HG02642 (cell line): ENCODE data around the gene CCND3.

Experiments
- ATAC-seq: cut with Tn5 transposase; IDR thresholded peaks from one replicate; pipeline ENCODE4 v1.9.1; 2021; ENCODE audit warnings: mild to moderate bottlenecking; ENCODE audit not compliant: unreplicated experiment, poor library complexity

Gene CCND3

DNA sequence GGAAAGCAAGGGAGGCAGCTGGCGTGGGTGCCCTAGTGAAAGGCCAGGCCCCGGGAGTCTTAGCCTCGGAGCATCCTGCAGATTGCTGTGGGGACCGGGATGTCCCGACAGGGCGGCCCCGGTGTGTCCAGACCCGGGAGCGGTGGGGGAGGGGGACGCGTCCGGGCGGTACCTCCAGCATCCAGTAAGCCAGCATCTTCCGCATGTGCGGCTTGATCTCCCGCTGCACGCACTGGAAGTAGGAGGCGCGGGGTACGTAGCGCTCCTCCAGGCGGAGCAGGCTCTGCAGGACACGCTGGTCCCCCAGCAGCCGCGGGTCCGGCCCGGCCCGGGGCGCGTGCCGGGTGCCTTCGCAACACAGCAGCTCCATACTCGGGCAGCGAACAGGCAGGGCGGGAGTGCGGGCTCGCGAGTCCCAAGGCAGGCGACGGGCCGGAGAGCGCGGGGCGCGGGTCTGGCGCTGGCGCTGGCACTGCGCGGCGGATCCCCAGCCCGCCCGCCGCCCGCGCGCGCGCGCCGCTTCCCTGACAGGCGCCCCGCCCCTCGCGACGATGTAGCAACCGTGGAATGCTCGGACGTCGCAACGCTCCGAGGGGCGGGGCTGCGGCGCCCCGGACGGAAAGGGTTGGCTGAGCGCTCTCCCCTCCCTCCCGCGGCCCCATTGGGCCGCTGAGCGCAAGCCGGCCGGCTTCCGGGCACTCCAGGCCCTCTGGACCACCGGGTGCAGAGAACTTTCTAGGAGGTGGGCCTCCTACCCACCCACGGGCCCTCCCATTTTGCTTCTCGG, at the start of gene CCND3:
Gene CCND3 (minus strand): TSS at position 529 of the 787 bp plus-strand sequence. CDS start 159 bp downstream, at position 370.
- peak; percentile 91 for ATAC-seq

- no peak for ATAC-seq
Observed at GRCh38 chr6:41986339-41986738, 44.7 kb upstream of the CCND3 start.

- ATAC-seq: no peak
Observed at GRCh38 chr6:41984623-41985022, 43.0 kb upstream of the CCND3 start.

DNA sequence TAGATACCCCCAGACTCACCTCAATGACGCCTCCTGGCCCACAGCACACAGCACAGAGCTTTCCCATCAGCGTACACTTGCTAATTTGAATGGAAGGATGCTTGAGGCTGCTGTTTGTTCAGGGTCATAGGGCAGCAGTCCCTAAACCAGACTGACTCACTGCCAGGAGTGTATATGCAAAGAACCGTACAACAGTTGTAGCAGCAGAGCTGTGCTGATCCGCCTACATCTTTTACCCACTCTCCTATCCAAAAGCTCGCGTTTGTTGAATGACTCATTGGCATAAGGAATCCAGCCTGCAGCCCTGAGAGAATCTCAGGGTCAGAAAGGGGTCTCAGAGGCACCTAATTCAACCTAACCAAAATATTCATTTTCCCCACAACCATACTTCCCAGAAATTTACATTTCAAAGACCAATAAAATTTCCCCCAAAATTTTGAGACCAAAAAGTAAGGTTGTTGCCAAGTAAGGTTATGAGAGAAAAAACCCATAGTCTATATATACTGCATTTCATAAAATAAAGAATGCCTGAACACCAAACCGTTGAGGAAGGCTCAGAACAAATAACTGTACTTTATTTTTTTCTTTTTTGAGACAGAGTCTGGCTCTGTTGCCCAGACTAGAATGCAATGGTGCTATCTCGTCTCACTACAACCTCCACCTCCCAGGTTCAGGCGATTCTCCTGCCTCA, 35.3 kb upstream of the CCND3 start:
- ATAC-seq: no peak

GRCh38 chr6:41975276-41975675, 33.7 kb upstream of the CCND3 start:
- ATAC-seq: no peak

DNA sequence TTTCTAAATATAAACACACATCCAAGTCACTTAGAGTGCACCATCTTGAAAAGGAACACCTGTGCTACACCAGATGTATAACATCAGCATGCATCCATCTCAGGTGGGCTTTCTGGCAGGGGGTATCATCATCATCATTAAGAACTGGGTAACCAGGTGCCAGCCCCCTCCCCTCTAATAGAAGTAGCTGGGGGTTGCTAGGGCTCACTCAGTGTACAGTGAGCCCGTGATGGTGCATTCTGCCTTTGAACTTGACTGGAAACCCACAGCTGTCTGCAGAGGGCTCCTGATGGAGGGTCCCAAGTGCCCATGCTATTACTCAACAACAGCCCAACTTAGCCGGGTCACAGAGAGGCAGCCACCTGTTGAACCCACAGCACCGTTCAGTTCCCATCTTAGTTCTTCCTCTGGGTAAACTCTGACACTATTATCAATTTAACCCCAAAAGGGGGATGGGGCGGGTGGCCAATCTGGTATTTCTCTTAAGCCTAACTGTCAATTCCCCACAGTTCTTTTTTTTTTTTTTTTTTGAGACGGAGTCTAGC, 32.7 kb upstream of the CCND3 start:
- no peak for ATAC-seq

- ATAC-seq: no peak
Observed at GRCh38 chr6:41972826-41973225, 31.2 kb upstream of the CCND3 start.

- ATAC-seq: no peak
Observed at GRCh38 chr6:41970436-41970846, 28.8 kb upstream of the CCND3 start.

DNA sequence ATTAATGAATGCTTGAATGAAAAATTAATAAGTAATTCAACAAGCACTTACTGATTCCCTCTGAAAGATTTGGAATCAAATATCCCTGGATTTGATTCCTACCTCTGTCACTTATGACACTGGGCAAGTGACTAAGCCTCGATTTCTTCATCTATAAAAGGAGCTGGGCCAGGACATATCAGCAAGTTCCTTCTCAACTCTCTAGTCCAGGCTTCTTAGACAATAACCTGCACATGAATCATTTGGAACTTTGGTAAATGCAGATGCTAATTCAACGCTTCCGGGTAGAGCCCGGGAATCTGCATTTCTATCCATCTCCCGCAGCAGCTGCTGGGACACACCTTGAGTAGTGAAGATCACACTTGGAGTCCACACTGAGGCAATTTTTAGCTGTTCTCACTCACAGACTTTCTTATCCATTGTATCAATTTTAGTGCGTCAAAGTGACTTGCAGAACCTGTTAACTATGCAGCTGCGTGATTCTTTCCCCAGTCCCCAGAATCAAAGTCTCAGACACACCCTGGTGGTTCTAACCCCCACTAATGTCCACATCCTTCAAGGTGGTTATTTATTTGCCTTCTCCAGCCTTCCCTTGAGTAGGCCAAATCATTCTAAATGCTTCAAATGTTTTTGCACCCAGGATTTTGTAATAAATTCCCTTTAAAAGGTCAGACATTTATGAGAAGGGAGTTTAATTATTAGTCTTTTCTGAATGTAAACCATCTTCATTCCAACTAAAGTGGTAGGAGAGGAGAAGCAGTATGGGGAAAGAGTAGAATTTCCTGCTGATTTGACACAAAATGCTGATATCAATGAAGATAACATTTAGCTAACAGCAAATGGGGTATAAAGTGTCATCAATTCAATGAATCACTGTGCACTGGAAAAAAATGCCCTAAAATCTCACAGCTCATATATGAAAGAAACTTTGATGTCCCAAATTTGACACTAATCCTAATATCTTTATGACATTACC, 26.0 kb upstream of the CCND3 start:
- no peak for ATAC-seq

- no peak for ATAC-seq
Observed at GRCh38 chr6:41966961-41967311, 25.3 kb upstream of the CCND3 start.

DNA sequence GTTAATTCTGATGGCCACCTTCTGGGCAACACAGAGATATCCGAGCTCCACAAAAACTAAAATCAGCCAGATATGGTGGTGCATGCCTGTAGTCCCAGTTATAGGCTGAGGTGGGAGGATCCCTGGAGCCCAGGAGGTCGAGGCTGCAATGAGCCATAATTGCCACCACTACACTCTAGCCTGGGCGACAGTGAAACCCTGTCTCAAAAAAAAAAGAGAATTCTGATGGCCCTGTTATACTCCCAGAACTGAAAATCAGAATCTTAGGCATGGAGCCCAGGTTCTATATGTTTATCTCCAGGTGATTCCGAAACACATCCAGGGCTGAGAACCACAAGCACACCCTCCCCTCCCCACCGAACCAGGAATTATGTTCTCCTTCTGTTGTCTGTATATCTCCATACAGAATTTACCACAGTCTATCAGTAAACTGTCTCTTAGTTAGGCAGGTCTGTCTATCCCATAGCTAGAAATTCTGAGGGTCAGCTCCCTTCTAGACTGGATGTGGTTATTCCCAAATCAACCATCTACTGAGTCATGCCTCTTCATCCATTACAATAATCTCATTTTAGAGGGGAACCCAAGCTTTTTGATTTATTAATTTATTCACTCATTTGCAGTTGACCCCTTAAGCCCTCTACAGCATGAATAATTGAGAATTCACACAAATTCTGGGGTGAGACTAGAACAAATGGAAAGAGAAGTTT, 24.8 kb upstream of the CCND3 start:
- no peak for ATAC-seq

DNA sequence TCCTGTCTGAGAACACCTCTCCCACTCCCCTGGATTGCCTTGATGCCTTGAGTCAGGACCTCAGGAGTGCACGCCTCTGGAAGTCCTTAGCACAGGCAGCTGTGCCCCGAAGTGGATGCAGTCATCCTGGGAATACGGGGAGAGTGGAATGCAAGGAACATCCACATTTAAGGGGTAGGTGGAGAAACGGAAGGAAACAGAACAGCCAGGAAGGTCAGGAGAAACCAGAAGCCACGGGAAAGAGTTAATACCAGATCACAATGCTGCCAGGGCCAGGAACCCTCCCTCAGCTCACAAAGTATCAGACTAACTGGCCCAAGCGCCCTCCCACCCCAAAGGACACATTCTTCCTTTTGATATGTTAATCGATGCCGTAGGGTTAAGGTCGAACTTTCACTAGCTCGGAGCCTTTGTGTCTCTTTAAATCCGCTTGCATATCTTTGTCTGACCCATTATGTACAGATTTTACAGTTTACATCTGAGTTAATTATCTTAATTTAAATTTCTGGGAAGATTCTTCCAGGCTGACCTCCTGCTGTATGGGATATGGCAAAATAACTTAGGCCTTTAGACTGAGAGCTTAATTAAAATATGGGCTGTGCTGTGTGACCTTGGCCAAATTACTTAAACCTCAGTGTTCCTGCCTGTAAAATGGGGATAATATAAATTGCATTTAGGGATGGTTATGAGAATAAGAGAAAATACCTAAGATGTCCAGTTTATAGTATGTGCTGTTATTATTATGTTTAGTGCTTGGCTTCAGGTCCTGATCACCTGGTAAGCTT, 24.0 kb upstream of the CCND3 start:
- no peak for ATAC-seq

DNA sequence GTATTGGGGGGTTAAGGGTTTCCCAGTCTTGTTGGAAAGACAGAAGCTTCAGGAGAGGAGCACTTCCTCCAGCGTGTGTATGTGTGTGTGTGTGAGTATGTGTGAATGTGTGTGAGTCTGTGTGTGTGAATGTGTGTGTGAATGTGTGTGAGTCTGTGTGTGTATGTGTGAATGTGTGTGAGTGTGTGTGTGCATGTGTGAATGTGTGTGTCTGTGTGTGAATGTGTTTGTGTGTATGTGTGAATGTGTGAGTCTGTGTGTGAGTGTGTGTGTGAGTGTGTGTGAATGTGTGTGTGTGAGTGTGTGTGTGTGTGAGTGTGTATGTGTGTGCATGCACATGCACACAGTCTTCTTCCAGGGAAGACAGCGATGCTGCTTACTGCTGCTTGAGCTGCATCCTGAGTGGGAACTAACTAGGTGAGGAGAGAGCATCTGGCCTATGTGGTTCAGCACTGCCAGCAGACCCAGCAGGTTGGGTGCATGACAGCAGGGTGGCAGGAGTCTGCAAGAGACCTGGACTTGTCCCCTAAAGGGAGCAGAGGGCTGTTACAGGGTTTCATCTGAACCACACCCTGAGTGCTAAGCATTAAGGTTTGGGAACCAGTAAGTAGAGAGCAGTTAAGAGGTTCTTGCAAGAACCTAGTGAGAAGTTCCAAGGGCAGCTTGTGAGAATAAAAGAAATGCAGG, 22.7 kb upstream of the CCND3 start:
- no peak for ATAC-seq

- no peak for ATAC-seq
Observed at GRCh38 chr6:41963371-41963770, 21.8 kb upstream of the CCND3 start.

DNA sequence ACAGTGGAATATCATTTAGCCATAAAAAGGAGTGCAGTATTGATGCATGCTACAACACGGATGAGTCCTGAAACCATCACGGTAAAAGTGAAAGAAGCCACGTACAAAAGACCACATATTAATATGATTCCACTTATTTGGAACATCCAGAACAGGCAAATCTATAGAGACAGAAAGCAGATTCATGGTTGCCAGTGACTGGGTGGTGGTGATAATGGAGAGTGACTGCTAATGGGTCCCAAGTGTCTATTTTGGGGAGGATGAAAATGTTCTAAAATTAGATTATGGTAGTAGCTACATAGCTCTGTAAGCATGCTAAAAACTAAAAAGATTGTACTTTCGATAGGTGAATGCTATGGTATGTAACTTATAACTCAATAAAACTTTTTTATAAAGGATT, 18.4 kb upstream of the CCND3 start:
- ATAC-seq: no peak

DNA sequence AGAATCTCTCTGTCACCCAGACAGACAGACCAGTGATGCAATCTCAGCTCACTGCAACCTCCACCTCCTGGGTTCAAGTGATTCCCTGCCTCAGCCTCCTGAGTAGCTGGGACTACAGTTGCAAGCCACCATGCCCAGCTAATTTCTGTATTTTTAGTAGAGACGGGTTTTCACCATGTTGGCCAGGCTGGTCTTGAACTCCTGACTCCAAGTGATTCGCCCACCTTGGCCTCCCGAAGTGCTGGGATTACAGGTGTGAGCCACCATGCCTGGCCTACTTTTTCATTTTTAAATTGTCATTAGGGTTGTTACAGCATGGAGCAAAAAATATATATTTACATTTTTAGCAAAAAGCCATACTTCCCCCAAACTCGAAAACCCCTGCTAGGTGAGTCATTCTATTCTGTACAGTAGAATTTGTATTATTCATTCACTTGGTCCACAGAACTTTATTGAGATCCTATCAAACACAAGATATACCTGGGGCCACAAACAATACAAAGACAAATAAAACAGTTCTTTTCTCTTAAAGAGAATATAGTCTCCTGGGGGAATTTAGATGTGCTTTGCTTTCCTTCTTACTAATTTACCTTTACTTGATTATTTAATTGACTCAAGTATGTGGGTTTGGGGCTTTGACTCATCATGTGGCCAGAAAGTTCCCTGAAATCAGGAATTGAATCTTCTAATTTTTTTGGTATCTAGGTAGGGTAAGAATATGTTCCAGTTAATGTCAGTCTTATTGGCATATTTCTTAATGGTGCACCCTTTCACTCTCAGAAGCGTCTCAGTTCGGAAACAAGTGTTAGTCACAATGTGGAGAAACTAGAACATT, 16.6 kb upstream of the CCND3 start:
- no peak for ATAC-seq

DNA sequence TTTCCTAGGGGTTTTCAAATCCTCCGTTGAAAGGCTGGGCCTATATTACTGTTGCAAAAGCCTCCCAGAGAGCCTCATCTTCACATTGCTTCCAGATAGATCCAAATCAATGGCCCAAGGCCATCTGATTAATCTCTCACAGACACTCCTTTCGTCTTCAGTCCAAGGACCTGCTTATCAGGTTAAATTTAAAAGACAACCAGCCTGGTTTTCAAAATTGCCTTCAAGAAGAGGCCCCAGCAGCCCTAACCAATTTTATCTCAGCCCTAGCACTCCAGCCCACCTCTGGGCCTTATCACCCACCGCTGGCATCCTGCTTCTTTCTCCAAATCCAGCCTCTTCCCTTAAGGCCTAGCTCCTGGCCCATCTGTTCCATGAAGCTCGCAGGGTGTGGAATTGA, 15.5 kb upstream of the CCND3 start:
- ATAC-seq: no peak

- ATAC-seq: no peak
Observed at GRCh38 chr6:41955412-41955811, 13.8 kb upstream of the CCND3 start.
